ENCODE results near the gene GTF2E1. TPM values are rescaled to one million over a fixed set of nuclear protein-coding genes. Genes with fewer than 3 reads are reported as not detected.
A peak's percentile ranks its signal among the peaks of the same experiment; 100 is the strongest.
"Not testable (repeated sequence)": the region's sequence is repeated elsewhere in the genome, so short reads cannot be mapped to it uniquely, and the experiment has no call there.

The GTF2E1 gene
- total RNA-seq, 2 donors from 2014 or later, result 18.6 to 19.9 TPM

- Mint-ChIP-seq H3K36me3 (peaks cover 8% of the 10 kb centered on the region), H3K4me3 (peak overlapping the region; percentile 87), H3K4me1 (ENCODE audit: low read depth in 2 of 2) (peaks cover 29 to 30% of the 10 kb centered on the region in 2 donors), H3K9me3 (peaks cover 4% of the 10 kb centered on the region), H3K27ac (peak overlapping the region; percentile 95), H3K27me3 (no peaks in the 10 kb centered on the region)
- no peak for ATAC-seq
- DNase-seq (ENCODE audit: low spot score), result no peak
Measured at GRCh38 chr3:120741320-120741719, 1.2 kb upstream of the GTF2E1 start.

- peak overlapping the region; percentile 87 for H3K4me3 Mint-ChIP-seq
- no peak for DNase-seq (ENCODE audit: low spot score)
- peaks cover 4% of the 10 kb centered on the region for H3K9me3 Mint-ChIP-seq
- no peak for ATAC-seq
- peak overlapping the region; percentile 95 for H3K27ac Mint-ChIP-seq
- peaks cover 29 to 30% of the 10 kb centered on the region in 2 donors for H3K4me1 Mint-ChIP-seq (ENCODE audit: low read depth in 2 of 2)
- H3K36me3 Mint-ChIP-seq, result peaks cover 7% of the 10 kb centered on the region
- no peaks in the 10 kb centered on the region for H3K27me3 Mint-ChIP-seq
Measured at GRCh38 chr3:120741837-120742197, 727 bp upstream of the GTF2E1 start.

- Mint-ChIP-seq H3K9me3 (no peaks in the 10 kb centered on the region), H3K27ac (peak overlapping the region; percentile 95), H3K36me3 (no peaks in the 10 kb centered on the region), H3K4me3 (peak overlapping the region; percentile 87), H3K4me1 (ENCODE audit: low read depth in 2 of 2) (peaks cover 29 to 30% of the 10 kb centered on the region in 2 donors), H3K27me3 (no peaks in the 10 kb centered on the region)
- ATAC-seq (peak; percentile 36 to 47), DNase-seq (ENCODE audit: low spot score) (peak; percentile 67)
Measured at GRCh38 chr3:120742849-120743365, 363 bp downstream of the GTF2E1 start.

- Mint-ChIP-seq H3K9me3 (no peaks in the 10 kb centered on the region), H3K4me1 (ENCODE audit: low read depth in 2 of 2) (peaks cover 29 to 30% of the 10 kb centered on the region in 2 donors), H3K27ac (peak overlapping the region; percentile 95), H3K4me3 (peak overlapping the region; percentile 87), H3K27me3 (no peaks in the 10 kb centered on the region), H3K36me3 (no peaks in the 10 kb centered on the region)
- ATAC-seq (no peak), DNase-seq (ENCODE audit: low spot score) (no peak)
Measured at GRCh38 chr3:120743556-120744195, 1.1 kb downstream of the GTF2E1 start.

GRCh38 chr3:120745466-120745865 lies 2.9 kb downstream of the GTF2E1 start:
- no peak overlapping the region for H3K4me3 Mint-ChIP-seq
- peaks cover 29 to 30% of the 10 kb centered on the region in 2 donors for H3K4me1 Mint-ChIP-seq (ENCODE audit: low read depth in 2 of 2)
- no peaks in the 10 kb centered on the region for H3K27me3 Mint-ChIP-seq
- H3K27ac Mint-ChIP-seq, result no peak overlapping the region
- H3K9me3 Mint-ChIP-seq, result no peaks in the 10 kb centered on the region
- no peak for DNase-seq (ENCODE audit: low spot score)
- no peak for ATAC-seq
- no peaks in the 10 kb centered on the region for H3K36me3 Mint-ChIP-seq

GRCh38 chr3:120749843-120750242 lies 7.3 kb downstream of the GTF2E1 start:
- peaks cover 5% of the 10 kb centered on the region for H3K36me3 Mint-ChIP-seq
- H3K4me1 Mint-ChIP-seq (ENCODE audit: low read depth in 2 of 2), result peaks cover 18 to 23% of the 10 kb centered on the region in 2 donors
- H3K9me3 Mint-ChIP-seq, result no peaks in the 10 kb centered on the region
- no peak overlapping the region for H3K4me3 Mint-ChIP-seq
- ATAC-seq, result no peak
- no peak overlapping the region for H3K27ac Mint-ChIP-seq
- no peak for DNase-seq (ENCODE audit: low spot score)
- H3K27me3 Mint-ChIP-seq, result no peaks in the 10 kb centered on the region

GRCh38 chr3:120752230-120752629 lies 9.7 kb downstream of the GTF2E1 start:
- H3K27ac Mint-ChIP-seq, result no peak overlapping the region
- ATAC-seq (peak in 1 of 2 donors; percentile 56), DNase-seq (ENCODE audit: low spot score) (no peak)
- H3K27me3 Mint-ChIP-seq, result no peaks in the 10 kb centered on the region
- H3K4me3 Mint-ChIP-seq, result no peak overlapping the region
- H3K4me1 Mint-ChIP-seq (ENCODE audit: low read depth in 2 of 2), result peaks cover 18 to 21% of the 10 kb centered on the region in 2 donors
- H3K36me3 Mint-ChIP-seq, result peaks cover 10% of the 10 kb centered on the region
- no peaks in the 10 kb centered on the region for H3K9me3 Mint-ChIP-seq

GRCh38 chr3:120752865-120753264 lies 10.3 kb downstream of the GTF2E1 start:
- ATAC-seq (no peak), DNase-seq (ENCODE audit: low spot score) (no peak)
- Mint-ChIP-seq H3K27me3 (no peaks in the 10 kb centered on the region), H3K4me3 (no peak overlapping the region), H3K36me3 (peaks cover 10% of the 10 kb centered on the region), H3K9me3 (no peaks in the 10 kb centered on the region), H3K27ac (peak overlapping the region in 1 of 2 donors; percentile 56), H3K4me1 (ENCODE audit: low read depth in 2 of 2) (peaks cover 18 to 21% of the 10 kb centered on the region in 2 donors)

GRCh38 chr3:120753810-120754209 lies 11.3 kb downstream of the GTF2E1 start:
- DNase-seq (ENCODE audit: low spot score), result no peak
- peak overlapping the region in 1 of 2 donors; percentile 56 for H3K27ac Mint-ChIP-seq
- H3K36me3 Mint-ChIP-seq, result peaks cover 10% of the 10 kb centered on the region
- peaks cover 21 to 22% of the 10 kb centered on the region in 2 donors for H3K4me1 Mint-ChIP-seq (ENCODE audit: low read depth in 2 of 2)
- ATAC-seq, result no peak
- H3K9me3 Mint-ChIP-seq, result no peaks in the 10 kb centered on the region
- H3K27me3 Mint-ChIP-seq, result no peaks in the 10 kb centered on the region
- no peak overlapping the region for H3K4me3 Mint-ChIP-seq

- DNase-seq (ENCODE audit: low spot score) (no peak), ATAC-seq (no peak)
- H3K36me3 Mint-ChIP-seq, result peaks cover 9% of the 10 kb centered on the region
- H3K27ac Mint-ChIP-seq, result no peak overlapping the region
- no peaks in the 10 kb centered on the region for H3K27me3 Mint-ChIP-seq
- H3K4me3 Mint-ChIP-seq, result no peak overlapping the region
- no peaks in the 10 kb centered on the region for H3K9me3 Mint-ChIP-seq
- H3K4me1 Mint-ChIP-seq (ENCODE audit: low read depth in 2 of 2), result peaks cover 27 to 34% of the 10 kb centered on the region in 2 donors
Measured at GRCh38 chr3:120756061-120756460, 13.5 kb downstream of the GTF2E1 start.

GRCh38 chr3:120758551-120758950 lies 16.0 kb downstream of the GTF2E1 start:
- peaks cover 26 to 34% of the 10 kb centered on the region in 2 donors for H3K4me1 Mint-ChIP-seq (ENCODE audit: low read depth in 2 of 2)
- not testable (repeated sequence) for H3K27ac Mint-ChIP-seq; DNase-seq (ENCODE audit: low spot score); H3K4me3 Mint-ChIP-seq; H3K9me3 Mint-ChIP-seq; ATAC-seq; H3K27me3 Mint-ChIP-seq; H3K36me3 Mint-ChIP-seq

- H3K4me1 Mint-ChIP-seq (ENCODE audit: low read depth in 2 of 2), result peaks cover 31 to 57% of the 10 kb centered on the region in 2 donors
- H3K36me3 Mint-ChIP-seq, result no peaks in the 10 kb centered on the region
- no peaks in the 10 kb centered on the region for H3K9me3 Mint-ChIP-seq
- H3K4me3 Mint-ChIP-seq, result no peak overlapping the region
- no peak for ATAC-seq
- H3K27me3 Mint-ChIP-seq, result no peaks in the 10 kb centered on the region
- no peak for DNase-seq (ENCODE audit: low spot score)
- H3K27ac Mint-ChIP-seq, result no peak overlapping the region
Measured at GRCh38 chr3:120762615-120763014, 20.1 kb downstream of the GTF2E1 start.

GRCh38 chr3:120763601-120764000 lies 21.1 kb downstream of the GTF2E1 start:
- no peak for DNase-seq (ENCODE audit: low spot score)
- no peak for ATAC-seq
- H3K9me3 Mint-ChIP-seq, result no peaks in the 10 kb centered on the region
- H3K36me3 Mint-ChIP-seq, result no peaks in the 10 kb centered on the region
- H3K4me3 Mint-ChIP-seq, result no peak overlapping the region
- H3K4me1 Mint-ChIP-seq (ENCODE audit: low read depth in 2 of 2), result peaks cover 34 to 55% of the 10 kb centered on the region in 2 donors
- H3K27ac Mint-ChIP-seq, result no peak overlapping the region
- no peaks in the 10 kb centered on the region for H3K27me3 Mint-ChIP-seq

- DNase-seq (ENCODE audit: low spot score), result no peak
- peaks cover 35 to 52% of the 10 kb centered on the region in 2 donors for H3K4me1 Mint-ChIP-seq (ENCODE audit: low read depth in 2 of 2)
- no peaks in the 10 kb centered on the region for H3K9me3 Mint-ChIP-seq
- H3K4me3 Mint-ChIP-seq, result no peak overlapping the region
- H3K27ac Mint-ChIP-seq, result no peak overlapping the region
- ATAC-seq, result no peak
- no peaks in the 10 kb centered on the region for H3K36me3 Mint-ChIP-seq
- no peaks in the 10 kb centered on the region for H3K27me3 Mint-ChIP-seq
Measured at GRCh38 chr3:120764206-120764605, 21.7 kb downstream of the GTF2E1 start.
